ENCODE measurements around the gene UBL3.

Gene UBL3

DNA sequence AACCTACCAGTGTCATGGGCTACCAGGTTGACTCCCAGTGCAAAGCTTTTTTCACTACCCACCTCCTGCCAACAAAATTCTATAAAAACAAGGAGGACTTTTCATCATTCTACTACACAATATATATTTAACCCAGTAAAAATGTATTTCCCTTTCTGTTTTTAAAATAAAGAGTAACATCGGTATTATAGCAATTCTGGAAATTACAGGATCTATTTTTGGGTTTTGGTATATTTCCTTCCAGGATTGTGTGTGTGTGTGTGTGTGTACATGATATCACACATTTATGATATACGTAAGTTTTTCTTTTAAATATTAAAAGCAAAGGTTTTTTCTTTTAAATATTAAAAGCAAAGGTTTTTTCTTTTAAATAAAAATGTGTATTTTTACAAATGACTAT lies 6.0 kb upstream of the UBL3 start:
- DNase-seq = no peak

DNA sequence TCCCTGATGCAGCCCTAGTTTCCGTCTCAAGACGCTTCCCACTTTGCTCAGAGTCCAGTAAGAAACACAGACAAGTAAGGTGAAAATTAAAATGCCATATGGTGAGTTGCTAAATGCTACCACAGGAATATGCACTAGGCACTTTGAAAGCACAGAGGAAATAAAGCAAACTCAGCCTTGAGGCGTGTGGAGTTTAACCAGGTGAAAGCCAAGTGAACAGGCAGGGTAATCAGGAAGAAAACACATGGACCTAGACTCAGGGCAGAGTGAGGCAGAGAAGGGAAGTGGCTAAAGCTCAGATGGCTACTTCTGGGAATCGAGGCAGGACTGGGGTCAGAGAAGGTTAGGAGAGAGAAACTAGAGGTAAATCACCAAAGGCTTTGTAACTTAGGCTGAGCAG lies 5.4 kb upstream of the UBL3 start:
- no peak for DNase-seq

DNA sequence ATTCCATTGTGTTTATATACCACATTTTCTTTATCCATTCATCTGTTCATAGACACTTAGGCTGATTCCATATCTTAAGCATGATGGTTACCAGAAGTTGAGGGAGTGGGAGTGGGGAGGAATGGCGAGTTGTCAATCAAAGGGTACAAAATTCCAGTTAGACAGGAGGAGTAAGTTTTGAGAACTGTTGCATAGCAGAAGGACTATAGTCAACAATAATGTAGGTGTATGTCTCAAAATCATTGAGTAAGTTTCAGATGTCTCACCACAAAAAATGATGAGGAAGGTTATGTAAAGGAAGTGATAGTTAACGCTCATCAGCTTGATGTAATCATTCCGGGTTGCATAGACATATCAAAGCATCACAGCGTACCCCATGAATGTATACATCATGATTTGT lies 4.6 kb upstream of the UBL3 start:
- DNase-seq = no peak

DNA sequence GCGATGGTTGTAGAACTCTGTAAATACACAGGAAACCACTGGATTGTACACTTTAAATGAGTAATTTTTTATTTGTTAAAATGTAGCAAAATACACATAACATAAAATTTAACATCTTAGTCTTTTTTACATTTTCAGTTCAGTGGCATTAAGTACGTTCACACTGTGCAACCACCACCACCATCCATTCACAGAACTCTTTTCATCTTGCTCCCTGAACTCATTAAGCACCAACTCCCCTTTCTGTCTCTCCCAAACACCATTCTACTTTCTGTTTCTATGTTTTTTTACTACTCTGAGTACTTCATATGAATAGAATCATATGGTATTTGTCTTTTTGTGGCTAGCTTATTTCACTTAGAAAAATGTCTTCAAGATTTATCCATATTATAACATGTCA lies 2.7 kb upstream of the UBL3 start:
- DNase-seq = no peak

DNA sequence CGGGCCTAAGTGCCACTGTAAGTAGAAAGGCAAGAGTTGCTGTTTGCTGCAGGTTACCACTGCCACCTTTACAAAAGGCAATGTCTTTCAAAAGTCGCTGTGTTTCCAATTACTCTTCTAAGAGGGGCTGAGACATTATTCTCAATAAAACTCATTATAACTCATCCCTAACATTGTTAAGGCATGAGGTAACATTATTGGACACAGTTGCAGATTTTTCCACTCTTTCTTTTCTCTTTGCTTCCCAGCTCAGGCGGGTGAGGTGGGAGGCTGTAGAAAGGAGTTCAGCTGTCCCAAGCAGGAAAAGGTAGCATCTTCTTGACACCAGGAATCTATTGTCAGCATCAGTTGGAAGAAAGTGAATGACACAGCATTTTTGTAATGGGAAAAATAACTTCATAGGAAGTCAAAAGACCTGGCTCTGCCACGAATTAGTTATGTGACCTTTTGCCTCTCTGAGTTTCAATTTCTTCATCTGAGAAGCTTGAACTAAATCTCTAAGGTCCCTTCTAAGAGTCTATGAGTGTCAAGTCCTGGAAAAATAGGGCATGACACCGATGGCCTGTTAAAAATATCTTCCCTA lies 2.1 kb upstream of the UBL3 start:
- no peak for DNase-seq

DNA sequence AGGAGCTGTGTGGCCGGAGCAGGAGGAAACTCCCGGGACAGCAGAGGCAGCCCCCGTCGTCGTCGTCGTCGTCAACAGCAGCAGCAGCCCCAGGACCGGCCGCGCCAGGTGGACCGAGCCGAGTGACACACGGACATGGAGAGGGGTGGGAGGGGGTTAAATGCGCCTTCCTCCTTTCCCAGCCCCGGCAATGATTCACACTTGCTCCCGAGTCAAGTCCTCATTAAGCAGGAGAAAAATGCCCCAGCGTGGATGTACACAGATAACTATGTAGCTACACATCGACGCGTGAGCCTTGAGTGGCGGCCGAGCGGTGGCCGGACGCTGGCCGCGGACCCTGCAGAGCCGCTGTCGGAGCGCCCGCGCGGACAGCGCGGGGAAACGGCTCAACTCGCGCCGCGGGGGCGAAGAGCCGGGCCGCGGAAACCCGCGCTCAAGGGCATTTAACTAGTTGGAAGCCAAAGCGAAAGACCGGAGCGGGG lies 645 bp downstream of the UBL3 start:
- peak; percentile 43 to 58 for DNase-seq

DNA sequence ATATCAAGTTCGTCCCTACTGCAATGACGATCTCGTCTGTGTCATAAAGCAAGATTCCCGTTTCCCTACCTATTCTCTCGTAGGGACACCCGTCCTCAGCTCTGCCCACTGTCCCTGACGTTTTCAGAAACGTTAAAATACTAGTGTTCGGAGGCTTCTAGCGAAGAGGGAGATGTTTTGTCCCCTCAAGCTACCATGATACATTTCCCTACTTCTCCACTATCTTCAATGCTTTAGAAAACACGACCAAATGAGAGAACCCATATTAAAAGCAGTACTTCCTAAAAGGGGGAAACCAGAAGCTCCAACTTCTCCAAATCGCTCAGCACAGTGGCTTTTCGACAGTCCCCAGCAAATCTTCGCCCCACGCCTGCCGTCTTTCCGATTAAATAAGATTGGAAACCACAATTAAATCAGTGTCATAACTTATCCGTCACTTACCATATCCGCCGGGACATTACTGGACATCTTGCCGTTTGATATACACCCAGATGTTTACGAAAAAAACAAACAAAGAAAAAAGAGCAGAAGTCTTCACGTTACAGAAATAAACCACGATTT lies 1.3 kb downstream of the UBL3 start:
- DNase-seq = peak; percentile 10 to 17

DNA sequence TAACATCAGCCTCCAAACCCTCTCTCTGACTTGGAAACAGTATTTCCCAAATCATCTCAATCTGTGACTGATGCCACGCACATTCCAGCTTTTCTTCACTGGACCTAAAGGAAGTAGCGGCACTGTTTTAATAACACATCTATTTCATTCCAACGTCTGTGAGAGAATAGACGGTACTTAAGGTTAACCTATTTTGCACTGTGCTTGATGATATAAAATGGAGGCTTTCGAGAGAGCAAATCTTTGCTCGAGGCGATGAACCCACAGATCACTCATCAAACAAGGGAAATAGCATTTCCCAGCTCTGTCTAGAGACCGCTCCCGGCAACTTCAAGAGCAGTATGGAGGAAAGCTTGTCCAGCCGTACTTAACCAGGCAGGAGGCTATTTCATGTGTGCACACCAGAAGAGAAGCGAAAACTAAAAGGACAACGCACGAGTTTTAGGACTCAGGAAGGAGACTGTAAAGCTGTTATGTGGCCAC lies 2.9 kb downstream of the UBL3 start:
- DNase-seq = peak in 1 of 2 experiments; percentile 34

DNA sequence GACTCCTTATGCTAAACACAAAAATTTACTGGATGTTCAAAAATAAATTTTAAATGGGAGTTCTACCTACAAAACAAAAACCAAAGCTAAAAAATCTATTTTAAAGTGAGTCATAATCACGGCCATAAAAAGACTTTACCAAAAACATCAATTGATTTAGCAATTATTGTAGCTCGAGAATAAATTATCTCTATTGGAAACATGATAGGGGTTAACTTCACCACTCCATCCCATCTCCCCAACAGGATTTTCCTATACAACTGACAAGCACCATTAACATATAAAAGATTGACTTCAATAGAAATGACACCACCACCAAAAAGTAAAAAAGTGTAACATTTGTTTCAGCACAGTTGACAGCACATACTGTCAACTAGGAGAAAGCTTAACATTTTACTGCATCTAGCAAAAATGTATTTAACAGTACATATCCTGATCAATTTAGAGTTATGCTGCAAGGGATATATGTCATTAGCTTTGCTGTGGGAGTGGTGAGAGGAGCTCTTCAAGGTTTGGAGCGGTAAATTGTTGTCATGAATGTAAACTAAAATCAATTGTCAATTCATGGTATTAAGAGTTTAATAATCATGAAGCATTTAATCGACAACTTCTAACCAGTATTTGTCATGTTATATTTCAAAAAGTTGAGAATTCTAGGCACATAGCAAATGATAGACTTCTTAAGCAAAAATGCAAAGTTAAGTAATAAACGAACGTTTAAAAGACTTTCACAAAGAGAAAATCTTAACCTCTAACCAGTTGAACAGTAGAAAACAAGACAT lies 3.8 kb downstream of the UBL3 start:
- no peak for DNase-seq

DNA sequence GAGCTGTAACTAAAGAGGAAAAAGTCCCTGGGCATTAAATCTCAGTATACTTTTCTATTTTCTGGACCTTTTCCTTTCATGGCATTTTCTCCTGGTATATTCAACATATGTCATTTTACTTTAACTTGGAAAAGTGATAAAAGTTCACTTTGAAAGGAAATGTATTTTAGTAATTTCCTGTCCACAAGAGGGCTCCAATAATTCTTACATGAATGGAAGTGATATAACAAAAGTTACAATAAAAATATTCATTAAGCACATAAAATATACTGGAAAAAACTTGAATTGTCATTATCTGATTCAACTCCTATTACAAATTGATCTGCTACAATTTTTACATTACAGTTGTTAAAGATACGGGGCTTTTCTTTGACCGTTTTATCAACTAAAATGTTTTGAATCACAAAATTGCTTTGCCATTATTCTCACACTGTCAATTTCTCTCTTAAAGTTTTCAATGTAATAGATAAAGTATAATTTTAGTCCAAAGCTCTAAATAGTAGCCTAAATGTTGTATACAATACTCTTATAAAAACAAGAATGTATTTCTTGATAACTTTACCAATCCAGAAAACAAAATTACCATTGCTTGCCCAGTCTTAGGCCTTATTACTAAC lies 4.9 kb downstream of the UBL3 start:
- DNase-seq = no peak

DNA sequence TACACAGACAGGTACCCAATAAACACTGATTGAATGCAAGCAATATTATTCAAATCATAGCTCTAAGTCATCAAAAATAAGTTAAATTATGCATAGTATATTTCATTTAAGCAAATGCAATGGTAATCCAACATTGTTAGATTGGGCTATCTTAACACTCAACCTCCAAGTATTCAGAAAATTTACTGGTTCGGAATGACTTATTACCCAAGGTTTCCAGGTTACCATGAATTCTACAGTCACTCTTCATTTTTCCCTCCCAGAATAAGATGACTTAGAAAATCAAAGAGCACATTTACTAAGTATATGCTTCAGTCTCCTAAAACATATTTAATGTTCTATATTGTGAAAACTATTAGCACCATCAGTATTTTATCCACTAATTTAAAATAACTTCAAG lies 6.0 kb downstream of the UBL3 start:
- no peak for DNase-seq

DNA sequence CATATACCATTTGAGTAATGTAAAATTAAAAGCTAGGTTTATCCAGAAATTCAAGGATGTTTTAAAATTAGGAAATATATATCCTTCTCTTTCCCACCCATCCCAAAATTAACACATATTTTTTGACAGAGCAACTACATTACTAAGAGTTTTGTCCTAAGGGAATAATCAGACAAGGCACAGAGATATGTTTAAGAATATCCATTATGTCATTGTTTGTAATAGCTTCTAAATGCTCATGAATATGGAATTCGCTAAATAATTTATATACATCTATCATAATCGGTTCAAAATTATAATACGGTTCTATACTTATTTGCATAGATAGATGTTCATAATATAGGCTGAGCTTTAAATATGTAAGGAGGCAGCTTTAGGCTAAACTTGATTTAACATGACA lies 9.8 kb downstream of the UBL3 start:
- DNase-seq = no peak

DNA sequence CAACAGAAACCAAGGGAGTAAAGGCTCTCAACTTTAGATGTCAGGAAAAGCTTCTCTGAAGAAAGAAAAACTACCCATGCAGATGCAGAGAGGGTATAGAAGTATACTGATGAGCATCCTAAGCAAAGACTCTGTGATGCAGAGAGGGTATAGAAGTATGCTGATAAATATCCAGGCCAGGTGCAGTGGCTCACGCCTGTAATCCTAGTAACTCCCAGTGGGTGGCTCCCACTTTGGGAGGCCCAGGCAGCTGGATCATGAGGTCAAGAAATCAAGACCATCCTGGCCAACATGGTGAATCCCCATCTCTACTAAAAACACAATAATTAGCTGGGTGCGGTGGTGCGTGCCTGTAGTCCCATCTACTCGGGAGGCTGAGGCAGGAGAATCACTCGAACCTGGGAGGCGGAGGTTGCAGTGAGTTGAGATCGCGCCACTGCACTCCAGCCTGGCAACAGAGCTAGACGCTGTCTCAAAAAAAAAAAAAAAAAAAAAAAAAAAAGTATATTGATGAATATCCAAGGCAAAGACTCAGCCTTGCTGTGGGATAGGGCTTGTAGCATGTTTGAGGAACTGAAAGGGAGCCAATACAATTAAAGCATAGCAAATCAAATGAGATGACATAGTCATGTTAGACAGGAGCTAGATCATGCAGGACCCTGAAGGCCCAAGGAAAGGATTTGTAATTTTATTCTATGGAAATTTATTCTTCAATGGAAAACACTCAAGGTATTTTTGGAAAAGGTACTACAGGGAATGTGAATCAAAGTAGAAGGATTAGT lies 14.9 kb downstream of the UBL3 start:
- no peak for DNase-seq

DNA sequence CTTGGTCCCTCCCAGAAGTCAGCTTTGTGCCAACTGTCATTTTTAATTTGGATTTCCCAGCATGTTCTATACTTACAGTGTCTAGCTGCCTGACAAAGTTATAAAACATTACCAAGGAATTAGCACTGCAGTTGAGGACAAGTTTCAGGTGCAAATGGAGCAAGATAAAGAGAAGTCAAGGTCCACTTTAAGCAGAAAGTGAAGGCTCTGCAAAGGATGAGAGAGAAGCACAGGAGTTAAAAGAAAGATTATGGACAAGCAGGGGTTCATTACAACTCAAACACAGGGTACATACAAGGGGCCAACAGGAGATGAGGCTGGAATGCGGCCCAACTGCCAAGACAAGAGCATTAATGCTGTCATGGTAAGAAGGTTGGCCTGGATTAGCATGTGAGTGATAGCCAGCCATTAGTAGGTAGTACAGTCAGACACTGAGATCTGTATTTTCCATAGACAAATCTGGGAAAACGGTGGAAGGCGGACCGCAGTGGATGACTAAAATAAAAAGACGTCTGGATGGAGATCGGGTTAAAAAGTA lies 17.6 kb downstream of the UBL3 start:
- no peak for DNase-seq

DNA sequence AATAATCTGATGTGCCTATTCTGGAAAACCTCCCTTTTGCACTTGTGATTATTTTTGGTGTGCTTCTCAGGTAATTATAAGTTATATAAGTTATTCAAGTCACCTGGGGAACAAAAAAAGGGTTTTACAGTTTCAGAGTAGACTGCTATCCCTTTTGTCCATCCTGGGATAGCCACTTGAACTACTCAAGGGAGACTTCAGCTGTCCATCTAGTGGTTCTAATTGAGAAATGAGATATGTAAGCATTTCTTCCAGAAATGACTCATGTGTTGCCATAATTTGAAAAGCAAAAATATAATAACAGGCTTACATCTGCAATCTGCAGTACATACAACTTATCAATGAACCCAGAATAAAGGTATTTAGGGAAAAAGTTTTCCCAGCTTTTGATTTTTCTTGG lies 20.4 kb downstream of the UBL3 start:
- no peak for DNase-seq

DNA sequence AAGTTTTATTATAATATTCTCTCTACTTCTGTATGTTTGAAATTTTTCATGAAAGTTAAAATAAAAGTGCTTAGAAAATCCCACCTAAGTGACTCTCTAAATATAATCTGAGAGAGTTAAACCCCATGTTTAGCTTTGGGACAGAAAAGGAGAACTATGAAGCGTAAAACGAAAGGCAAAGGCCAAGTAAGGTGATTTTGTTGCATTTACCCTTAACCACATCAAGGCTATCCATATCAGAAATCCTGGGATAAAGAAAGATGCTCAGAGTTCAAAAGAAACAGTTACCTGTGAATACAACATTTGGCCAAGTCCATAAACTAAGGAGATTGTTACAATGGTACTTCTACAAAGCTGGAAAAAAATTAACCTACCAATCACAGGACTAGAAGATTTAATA lies 31.3 kb downstream of the UBL3 start:
- DNase-seq = no peak

DNA sequence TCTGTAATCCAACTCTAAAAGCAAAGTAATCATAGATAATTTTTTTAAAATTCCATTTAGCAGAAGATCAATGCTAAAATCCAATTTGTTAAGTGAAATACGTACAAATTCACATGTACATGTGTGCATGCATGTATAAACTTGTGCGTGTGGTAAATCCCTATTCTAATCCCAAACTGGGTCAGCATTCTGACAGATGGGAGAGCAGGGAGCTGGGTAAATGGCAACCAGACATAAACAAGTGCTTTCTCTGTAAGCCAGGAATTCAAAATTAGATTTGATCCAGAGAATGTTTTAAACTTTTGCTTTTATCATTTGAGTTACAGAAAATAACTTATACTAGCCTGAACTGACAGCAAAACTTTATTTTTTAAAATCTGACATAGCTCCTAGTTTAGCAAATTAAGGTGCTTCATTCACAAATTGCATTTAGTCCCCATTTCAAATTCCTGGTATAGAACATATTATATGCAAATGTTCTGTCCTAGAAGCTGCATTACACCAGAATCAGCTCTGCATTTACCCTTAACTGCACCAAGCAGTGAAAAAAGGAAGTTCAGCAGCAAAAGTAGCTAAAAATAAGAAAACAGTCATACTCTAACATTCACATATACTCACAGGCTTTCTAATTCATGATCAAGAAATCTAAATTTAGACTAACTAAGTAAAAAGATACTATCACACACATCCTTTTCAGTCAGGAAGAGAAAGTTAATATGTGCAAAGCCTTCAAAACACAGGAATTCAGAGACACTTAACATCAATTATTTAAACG lies 32.6 kb downstream of the UBL3 start:
- DNase-seq = no peak

DNA sequence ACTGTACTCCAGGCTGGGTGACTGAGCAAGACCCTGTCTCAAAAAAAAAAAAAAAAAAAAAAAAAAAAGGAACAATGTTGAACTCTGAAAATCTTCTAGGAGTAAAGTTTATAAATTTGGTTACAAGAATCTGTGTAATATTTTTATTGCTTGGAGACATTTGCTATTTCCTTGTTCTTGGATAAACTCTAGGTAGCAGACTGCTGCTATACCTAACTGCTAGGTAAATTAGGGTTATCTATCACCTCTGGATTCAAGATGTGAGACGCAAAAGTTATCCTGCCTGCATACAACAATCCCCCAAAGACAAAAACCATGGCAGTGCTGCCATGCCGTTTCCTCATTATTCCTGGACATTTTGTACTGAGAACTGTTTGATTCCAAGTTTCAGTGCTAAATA lies 33.7 kb downstream of the UBL3 start:
- DNase-seq = no peak

DNA sequence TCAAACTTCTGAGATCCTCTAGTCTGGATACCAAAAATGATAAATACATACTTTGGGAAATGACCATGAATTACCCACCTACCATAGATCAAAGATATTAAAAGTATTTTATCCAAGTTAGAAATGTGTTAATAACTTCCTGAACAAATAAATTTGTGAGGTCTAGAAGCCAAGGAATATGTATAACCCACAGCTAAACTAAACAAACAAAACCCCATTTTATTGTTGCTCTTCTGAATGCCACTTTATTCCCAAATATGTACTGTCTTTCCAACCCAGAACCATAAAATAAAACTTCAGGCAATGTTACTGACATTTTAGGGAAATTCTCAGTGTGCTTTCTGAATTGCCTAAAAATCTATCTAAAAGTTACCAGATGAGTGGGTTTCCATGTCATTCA lies 35.1 kb downstream of the UBL3 start:
- no peak for DNase-seq

DNA sequence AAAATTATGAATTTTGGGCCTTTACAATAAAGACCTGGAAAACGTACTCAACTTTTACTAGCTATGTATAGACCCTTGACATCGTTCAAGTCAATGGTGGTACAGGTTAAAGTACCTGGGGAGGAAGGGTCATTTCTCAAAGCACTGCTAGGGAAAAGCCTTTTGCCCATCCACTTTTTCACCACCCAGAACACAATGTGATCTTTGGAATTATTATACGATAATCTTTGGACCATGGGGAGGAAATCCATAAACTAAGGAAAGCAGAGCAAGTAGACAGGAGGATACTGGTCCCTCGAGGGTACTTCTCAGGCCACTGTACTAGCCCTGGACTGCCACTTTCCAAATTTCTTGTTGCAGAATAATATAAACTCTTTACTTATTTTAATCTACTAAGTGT lies 39.5 kb downstream of the UBL3 start:
- DNase-seq = no peak

DNA sequence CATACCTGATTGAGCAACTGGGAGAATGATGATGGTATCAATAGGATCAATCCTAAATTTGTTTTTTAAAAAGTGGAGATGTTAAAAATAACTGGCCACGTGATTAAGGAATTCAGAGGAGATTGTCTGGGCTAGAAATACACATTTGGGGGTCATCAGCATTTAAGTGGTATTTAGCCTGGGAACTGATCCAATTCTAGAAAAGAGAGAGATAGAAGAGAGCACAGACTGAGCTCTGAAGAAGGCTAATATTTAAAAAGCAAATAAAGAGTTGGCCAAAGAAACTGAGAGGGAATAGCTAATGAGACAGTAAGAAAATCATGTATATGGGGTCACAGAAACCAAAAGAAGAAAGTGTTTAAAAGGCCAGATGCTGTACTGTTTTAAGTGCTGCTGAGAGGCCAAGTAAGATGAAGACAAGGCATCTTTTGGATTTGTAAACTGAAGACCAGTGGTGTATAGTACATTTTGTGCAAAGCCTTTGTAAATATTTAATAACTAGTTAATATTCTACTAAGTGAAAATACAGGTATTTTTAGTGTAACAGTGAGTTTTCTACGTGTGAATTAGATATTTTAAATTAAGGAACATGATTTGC lies 40.2 kb downstream of the UBL3 start:
- no peak for DNase-seq

DNA sequence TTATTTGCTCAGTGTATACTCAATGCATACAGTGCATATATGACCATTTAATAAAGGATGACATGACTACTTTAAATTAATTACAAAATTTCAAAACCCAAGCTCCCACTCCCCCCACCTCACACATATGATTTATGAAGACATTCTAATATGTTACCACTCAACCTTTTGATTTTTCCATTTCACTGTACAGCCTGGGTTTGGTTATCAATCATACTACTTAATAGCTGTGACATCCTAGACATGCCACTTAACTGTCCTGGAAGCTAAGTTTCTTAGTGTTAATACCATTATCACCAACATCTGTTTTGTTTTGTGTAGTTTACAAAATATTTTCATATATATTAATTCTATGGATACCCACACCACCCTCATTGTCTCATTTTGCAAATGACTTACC lies 42.2 kb downstream of the UBL3 start:
- DNase-seq = no peak
